Smooth muscle cell of the brain vasculature (primary cell): ENCODE measurements around the gene CXCL14.
"Not testable (repeated sequence)": the region's sequence is repeated elsewhere in the genome, so short reads cannot be mapped to it uniquely, and the experiment has no call there.

Experiments used
- DNase-seq: peaks from one replicate; pipeline ENCODE4 v3.0.0-alpha.2; 2012; ENCODE audit warnings: low read depth, low spot score

CXCL14 gene

GRCh38 chr5:135543485-135544304, 35.1 kb downstream of the CXCL14 start:
- no peak for DNase-seq

- no peak for DNase-seq
Measured at GRCh38 chr5:135543001-135543484, 35.7 kb downstream of the CXCL14 start.

DNA sequence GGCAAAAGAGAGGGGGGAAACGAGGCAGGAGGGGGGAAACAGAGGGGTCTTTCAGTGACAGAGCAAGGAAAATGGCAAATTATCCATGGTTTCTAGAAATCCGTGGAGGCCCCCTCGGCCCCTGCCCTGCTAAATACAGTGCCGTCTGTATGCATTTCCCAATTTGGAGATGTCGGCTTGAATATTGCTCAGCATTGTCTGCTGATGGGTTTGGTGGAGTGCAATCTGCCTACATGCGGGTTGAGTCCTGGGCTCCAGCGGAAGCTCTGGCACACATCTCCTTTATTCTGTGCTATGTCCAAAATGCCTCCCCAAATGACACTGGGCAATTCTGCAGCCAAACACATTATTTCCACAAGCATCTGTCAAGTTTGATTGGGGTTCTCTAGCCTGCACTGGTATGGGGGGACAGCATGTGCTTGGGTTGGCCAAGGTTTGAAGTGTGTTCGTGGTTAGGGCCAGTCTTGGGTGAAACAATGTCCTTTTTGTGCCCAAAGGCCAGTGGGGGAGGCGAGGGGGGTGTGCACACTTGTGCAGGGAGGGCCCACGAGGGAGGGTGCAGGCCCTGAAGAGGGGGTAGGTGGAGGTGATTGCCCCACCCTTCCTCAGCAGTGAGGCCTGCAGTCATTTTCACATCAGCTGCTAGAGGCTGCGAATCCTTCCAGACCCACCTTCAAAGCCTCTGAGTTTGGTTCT, 36.8 kb downstream of the CXCL14 start:
- DNase-seq: no peak

DNA sequence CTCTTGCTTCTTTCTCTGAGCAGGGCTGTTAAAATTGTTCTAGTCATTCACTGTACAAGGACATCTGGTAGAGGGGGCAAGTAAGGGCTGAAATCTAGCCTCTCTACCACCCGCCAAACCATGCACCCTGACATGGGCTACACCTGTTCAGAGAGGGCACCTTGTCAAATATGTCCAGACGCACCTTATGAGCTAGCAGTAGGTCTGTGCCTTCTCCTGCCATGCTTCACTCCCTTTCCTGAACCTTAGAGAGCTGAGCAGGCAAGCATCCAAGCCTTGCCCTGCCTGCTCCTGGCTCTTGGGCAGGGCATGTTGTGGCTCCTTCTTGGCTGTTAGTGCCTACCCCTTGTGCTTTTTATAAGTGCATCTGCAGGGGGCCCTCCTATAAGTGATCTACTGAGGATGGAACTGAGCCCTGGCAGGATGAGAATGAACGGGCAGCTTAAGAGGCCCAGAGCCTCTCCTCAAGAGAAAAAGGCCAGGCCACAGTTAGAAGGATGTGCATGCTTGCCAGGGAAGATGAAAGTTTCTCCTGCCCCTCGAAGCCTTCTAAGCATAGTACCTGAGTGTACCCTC, 39.3 kb downstream of the CXCL14 start:
- no peak for DNase-seq

DNA sequence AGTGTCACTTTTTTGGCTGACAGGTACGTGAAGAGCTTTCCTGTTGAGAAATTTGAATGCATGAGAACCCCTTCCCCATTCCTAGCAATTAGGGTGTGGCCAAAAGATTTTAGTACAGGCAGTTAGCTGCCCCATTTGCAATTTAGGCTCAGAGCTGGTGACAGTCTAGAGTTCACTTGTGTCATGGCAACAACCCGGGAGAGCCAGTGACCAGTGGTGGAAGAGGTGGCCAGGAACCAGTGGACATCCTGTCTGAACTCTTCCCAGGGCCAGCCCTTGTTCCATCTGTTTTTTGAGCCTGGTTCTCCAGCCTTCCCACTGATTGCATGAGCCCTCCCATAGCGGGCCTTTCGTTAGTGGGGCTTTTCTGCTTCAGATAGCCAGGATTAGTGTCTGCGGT, 40.5 kb downstream of the CXCL14 start:
- no peak for DNase-seq

DNA sequence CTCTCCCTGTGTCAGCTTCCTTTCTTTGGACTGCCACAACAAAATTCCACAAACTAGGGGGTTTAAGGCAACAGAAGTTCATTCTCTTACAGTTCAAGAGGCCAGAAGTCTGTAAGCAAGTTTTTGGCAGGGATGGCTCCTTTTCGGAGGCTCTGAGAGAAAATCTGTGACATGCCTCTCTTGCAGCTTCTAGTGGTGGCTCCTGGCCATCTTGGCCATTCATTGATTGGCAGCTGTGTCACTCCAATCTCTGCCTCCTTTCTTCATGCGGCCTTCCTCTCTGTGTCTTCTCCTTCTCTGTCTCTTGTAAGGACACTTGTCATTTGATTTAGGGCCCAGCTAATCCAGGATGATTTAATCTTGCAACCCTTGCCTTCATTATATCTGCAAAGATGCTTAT, 41.0 kb downstream of the CXCL14 start:
- DNase-seq: no peak

- DNase-seq: no peak
Measured at GRCh38 chr5:135537271-135537670, 41.5 kb downstream of the CXCL14 start.

- no peak for DNase-seq
Measured at GRCh38 chr5:135535820-135536801, 42.7 kb downstream of the CXCL14 start, which contains the start of gene NEUROG1. NEUROG1 (minus strand) TSS chr5:135535964; CDS start chr5:135535690, 274 bp downstream.

GRCh38 chr5:135535420-135535819, 43.4 kb downstream of the CXCL14 start:
- DNase-seq: no peak

DNA sequence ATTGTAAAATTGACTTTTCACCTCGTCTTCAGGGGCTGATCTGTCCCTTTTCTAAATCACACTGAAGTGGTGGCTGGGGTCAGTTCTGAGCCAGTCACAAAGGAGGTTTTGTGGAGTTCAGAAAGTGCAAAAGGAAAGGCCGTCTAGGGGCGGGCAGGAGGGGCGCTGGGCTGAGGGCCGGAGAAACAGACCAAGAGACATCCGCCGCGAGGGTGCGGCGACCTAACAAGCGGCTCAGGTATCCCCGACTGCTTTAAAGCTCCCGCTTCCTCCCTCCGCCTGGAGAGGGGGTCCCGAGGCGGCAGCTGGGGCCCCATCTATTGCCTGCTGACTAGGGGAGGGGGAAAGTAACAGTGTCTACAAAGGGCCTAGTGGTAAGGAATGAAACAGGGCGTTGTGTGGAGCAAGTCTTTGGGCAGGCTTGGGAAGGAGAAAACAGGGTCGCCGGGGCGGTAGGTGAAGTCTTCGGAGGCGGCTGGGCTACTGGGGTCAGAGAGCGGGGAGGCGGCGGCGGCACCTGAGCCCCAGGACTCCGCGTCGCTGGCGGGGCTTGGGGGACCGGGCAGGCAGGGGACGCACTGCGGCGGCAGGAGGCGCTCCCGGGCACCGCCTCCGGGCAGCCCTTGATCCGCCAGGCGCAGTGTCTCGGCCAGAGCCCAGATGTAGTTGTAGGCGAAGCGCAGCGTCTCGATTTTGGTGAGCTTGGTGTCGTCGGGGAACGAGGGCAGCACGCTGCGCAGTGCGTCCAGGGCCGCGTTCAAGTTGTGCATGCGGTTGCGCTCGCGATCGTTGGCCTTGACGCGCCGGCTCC, 44.0 kb downstream of the CXCL14 start:
- no peak for DNase-seq

DNA sequence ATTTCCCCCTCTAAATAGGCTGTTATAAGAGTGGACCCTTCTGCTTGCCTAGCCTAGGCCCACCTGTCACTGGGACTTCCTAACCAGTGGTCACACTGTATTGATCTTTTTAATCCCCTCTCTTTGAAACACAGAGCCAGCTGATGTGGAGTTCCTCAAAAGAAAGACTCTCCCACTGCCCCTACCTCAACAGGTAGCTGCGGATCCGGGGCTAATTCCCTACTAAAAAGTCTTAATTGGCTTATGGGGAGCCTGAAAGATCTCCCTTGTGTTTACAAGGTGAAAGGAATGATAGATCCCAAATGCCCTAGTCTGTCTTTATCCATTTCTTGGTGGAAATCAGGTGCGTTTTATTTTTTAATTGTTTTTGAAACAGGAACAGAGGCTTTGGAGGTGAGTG, 45.0 kb downstream of the CXCL14 start:
- no peak for DNase-seq

DNA sequence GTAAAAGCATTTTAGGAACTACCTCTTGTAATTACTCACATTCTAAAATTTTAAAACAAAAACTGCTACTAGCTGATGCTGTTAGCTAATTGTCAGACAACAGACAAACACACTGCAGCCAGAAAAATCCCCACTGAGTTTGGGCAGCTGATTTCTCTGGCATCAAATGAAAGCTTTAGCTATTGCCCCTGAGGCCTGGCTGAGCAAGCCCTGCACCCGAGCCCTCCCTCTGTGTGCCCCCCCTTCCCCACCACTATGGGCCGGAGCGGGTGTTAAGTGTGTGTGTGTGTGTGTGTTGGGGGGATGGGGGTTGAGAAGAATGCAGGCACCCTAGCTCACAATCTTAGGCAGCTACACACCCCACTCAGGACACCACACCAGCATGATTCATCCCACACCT, 45.5 kb downstream of the CXCL14 start:
- DNase-seq: no peak

- DNase-seq: not testable (repeated sequence)
Measured at GRCh38 chr5:135529576-135529975, 49.2 kb downstream of the CXCL14 start.

DNA sequence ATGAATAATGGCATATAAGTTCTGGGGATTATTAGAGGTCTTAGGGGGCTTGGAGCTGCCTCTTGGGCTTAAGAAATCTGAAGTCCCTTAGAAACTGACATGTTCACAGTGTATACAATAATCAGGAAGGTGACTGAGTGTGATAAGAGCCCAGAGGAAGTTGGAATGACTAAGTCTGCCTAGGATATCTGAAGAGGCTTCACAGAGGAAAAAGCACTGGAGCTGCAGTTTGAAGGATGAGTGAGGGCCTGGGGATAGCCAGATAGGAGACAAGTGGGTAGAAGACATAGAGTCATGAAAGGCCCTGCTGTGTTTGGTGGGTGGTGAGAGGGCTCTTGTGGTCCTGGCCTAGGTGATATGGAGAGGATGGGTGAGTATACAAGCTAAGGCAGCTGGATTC, 51.9 kb downstream of the CXCL14 start:
- DNase-seq: no peak

DNA sequence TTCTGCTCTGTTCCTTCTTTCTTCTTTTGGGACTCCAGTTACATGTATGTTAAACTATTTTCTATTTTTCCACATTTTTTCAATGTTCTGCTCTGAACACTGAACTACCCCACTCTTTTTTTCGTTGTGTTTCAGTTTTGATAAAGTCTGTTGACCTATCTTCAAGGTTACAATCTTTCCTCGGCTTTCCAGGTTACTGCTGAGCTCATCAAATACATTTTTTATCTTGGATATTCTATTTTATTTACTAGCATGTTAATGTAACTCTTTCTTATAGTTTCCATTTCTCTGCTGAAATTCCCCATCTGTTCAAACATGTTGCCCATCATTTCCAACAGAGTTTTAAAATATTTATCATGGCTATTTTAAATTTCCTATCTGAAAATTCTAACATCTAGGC, 56.8 kb downstream of the CXCL14 start:
- DNase-seq: no peak
